Gastroesophageal sphincter (tissue), 4 donors: ENCODE data around the gene ZNF385D. TPM values are rescaled to one million over a fixed set of nuclear protein-coding genes. Genes with fewer than 3 reads are reported as not detected.

Experiments
- ATAC-seq: fragments of 150-250 bp; one replicate; pipeline ENCODE4 v1.9.1; 2016; ENCODE audit warnings: mild to moderate bottlenecking, moderate library complexity
- H3K27ac ChIP-seq, 4 donors: fragments of 200-600 bp; sonication (generic) in 3 of 4; 1 replicate in 3 of 4; 2 replicates in 1 of 4; pipeline ENCODE4 v1.5.1; 2016 to 2019
- H3K27me3 ChIP-seq: fragments of 200-600 bp; sonication (generic); one replicate; pipeline ENCODE4 v1.5.1; 2019
- H3K36me3 ChIP-seq, 2 donors: fragments of 200-600 bp; sonication (generic); one replicate each; pipeline ENCODE4 v1.5.1; 2019; ENCODE audit warnings: control low read depth in 1 of 2
- H3K4me1 ChIP-seq, 3 donors: fragments of 200-600 bp; sonication (generic); 1 replicate in 2 of 3; 2 replicates in 1 of 3; pipeline ENCODE4 v1.5.1; 2016 to 2019; ENCODE audit warnings: control low read depth in 2 of 3
- H3K4me3 ChIP-seq, 2 donors: fragments of 200-600 bp; sonication (generic); one replicate each; pipeline ENCODE4 v1.5.1; 2019; ENCODE audit warnings: mild to moderate bottlenecking in 1 of 2, moderate library complexity in 1 of 2
- H3K9me3 ChIP-seq, 3 donors: fragments of 200-600 bp; sonication (generic); one replicate each; pipeline ENCODE4 v1.5.1; 2017 to 2019; ENCODE audit warnings: control low read depth in 2 of 3
- CTCF ChIP-seq, 4 experiments: fragments of 200-600 bp in 2 of 4; fragments of 450-650 bp in 2 of 4; sonication (generic) in 1 of 4; IDR thresholded peaks; one replicate each; pipeline ENCODE4 v1.5.1; 2017 to 2019; ENCODE audit warnings: antibody characterized with exemption in 4 of 4, mild to moderate bottlenecking in 2 of 4, moderate library complexity in 2 of 4
- EP300 ChIP-seq: sonication (generic); formaldehyde crosslinking; IDR thresholded peaks from one replicate; pipeline ENCODE4 v1.6.1; 2017; ENCODE audit warnings: antibody characterized with exemption, mild to moderate bottlenecking
- POLR2A ChIP-seq, 2 donors: fragments of 450-650 bp; IDR thresholded peaks; one replicate each; pipeline ENCODE4 v1.6.1; 2017; ENCODE audit warnings: antibody characterized with exemption in 2 of 2, mild to moderate bottlenecking in 2 of 2, moderate library complexity in 1 of 2
- POLR2AphosphoS5 ChIP-seq: sonication (generic); formaldehyde crosslinking; IDR thresholded peaks from one replicate; pipeline ENCODE4 v1.6.1; 2017; ENCODE audit warnings: antibody characterized with exemption
- WGBS, 2 donors: methylation state at CpG; one replicate each; pipeline ENCODE4 v1.1.5; 2018; ENCODE audit warnings: low coverage in 1 of 2; 5-methylcytosine and 5-hydroxymethylcytosine counted together
- total RNA-seq, 4 donors: library from RNA; depleted of rRNA; stranded (reverse); fragments of >200 nt; gene quantifications; one replicate each; pipeline ENCODE4 v1.1.0, GENCODE V29; 2016

ZNF385D gene
- total RNA-seq, 4 donors from 2014 or later, result 8.1 to 17.9 (median 11.3) TPM

- no peaks in the 10 kb centered on the region for H3K27me3 ChIP-seq
- no peaks in the 10 kb centered on the region for H3K9me3 ChIP-seq
- WGBS, 2 donors, result 40 to 56% methylated on average over 4 of the region's 4 CpGs
- H3K4me3 ChIP-seq, result no peak overlapping the region
- no peaks in the 10 kb centered on the region for H3K36me3 ChIP-seq
- H3K27ac ChIP-seq, result no peak overlapping the region
- no peak for TF ChIP-seq CTCF (IDR thresholded peaks at IDR 0.05)
- TF ChIP-seq POLR2A (IDR thresholded peaks at IDR 0.05), result no peak
- TF ChIP-seq EP300, result no peak
- TF ChIP-seq POLR2AphosphoS5, result no peak
- ATAC-seq, result no peak
- H3K4me1 ChIP-seq, result peaks cover 0 to 7% (median 0%) of the 10 kb centered on the region in 3 donors
Observed at GRCh38 chr3:21520106-21520963, 230.7 kb downstream of the ZNF385D start.

DNA sequence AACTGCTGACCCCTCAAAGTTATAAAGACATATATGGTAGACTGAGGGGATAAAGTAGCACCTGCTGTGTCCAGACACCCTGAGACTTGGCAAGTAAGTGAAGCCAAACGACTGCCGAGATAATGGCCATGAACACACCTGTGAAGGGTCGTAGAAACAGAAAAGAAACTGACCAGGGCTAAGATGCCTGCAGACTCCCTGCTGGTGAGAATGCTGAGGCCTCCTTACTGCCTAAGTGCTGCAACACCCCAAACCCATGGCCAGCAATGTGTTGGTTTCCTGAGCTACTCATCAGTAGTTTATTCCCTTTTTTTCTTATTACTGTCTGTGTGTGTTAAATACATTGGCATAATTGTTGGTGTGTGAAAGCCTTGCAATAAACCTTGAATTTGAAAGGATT, 233.8 kb downstream of the ZNF385D start:
- no peak for TF ChIP-seq POLR2AphosphoS5
- no peak for TF ChIP-seq POLR2A (IDR thresholded peaks at IDR 0.05)
- no peak for TF ChIP-seq CTCF (IDR thresholded peaks at IDR 0.05)
- TF ChIP-seq EP300, result no peak
- H3K4me3 ChIP-seq, result no peak overlapping the region
- H3K27me3 ChIP-seq, result no peaks in the 10 kb centered on the region
- H3K9me3 ChIP-seq, result no peaks in the 10 kb centered on the region
- H3K36me3 ChIP-seq, result no peaks in the 10 kb centered on the region
- no peak for ATAC-seq
- H3K27ac ChIP-seq, result no peak overlapping the region
- WGBS, 2 donors, result 86 to 100% methylated on average over 1 to 3 of the region's 3 CpGs
- H3K4me1 ChIP-seq, result peaks cover 0 to 7% (median 0%) of the 10 kb centered on the region in 3 donors

- ATAC-seq, result no peak
- Histone ChIP-seq H3K27me3 (no peaks in the 10 kb centered on the region), H3K36me3 (no peaks in the 10 kb centered on the region), H3K4me3 (no peak overlapping the region), H3K9me3 (no peaks in the 10 kb centered on the region), H3K4me1 (peaks cover 0 to under 1% (median 0%) of the 10 kb centered on the region in 3 donors), H3K27ac (no peak overlapping the region)
- 71 to 86% methylated on average over 1 of the region's 1 CpG for WGBS, 2 donors
- TF ChIP-seq POLR2A (IDR thresholded peaks at IDR 0.05), result no peak
- TF ChIP-seq CTCF (IDR thresholded peaks at IDR 0.05), result no peak
- no peak for TF ChIP-seq EP300
- no peak for TF ChIP-seq POLR2AphosphoS5
Observed at GRCh38 chr3:21515417-21515816, 235.6 kb downstream of the ZNF385D start.

DNA sequence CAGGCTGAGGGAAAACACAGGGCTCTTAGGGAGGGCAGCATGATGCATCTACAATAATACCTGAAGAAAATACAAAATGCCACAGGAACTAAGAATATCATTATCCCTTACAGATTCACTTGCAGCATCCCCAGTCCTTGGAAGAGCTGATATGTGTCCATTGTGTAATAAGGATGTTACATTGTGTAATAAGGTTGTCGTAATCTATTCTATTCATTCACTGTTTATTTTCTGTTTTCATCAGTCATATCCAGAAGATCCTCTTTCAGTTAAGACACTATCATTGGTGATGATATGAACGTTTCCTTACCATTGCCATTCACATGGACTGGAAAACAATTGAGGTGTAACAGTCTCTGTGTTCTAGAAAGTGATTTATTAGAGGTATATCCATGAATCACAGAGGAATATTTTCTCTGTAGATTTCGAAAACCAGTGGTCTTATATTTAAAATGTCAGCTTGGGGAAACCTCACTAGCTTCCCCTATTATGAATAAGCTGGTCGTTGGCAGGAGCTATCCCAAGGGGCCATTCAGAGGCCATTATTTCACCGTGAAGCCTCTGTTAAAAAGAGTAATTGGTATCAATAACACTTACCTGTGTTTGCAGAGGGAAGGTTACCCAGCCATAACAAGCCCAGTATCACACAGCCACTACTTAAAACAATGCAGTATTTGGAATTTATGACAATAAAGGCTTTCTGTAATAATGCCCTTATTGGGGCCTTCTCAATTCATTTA, 241.1 kb downstream of the ZNF385D start:
- H3K9me3 ChIP-seq, result no peaks in the 10 kb centered on the region
- H3K36me3 ChIP-seq, result peaks cover 0 to 7% of the 10 kb centered on the region in 2 donors
- no peaks in the 10 kb centered on the region for H3K27me3 ChIP-seq
- 67 to 87% methylated on average over 4 to 5 of the region's 5 CpGs for WGBS, 2 donors
- no peaks in the 10 kb centered on the region for H3K4me1 ChIP-seq
- no peak overlapping the region for H3K4me3 ChIP-seq
- no peak for ATAC-seq
- TF ChIP-seq POLR2AphosphoS5 (no peak), CTCF (IDR thresholded peaks at IDR 0.05) (no peak), EP300 (no peak), POLR2A (IDR thresholded peaks at IDR 0.05) (no peak)
- H3K27ac ChIP-seq, result no peak overlapping the region
